ENCODE data around the gene HIRIP3.

HIRIP3 gene

DNA sequence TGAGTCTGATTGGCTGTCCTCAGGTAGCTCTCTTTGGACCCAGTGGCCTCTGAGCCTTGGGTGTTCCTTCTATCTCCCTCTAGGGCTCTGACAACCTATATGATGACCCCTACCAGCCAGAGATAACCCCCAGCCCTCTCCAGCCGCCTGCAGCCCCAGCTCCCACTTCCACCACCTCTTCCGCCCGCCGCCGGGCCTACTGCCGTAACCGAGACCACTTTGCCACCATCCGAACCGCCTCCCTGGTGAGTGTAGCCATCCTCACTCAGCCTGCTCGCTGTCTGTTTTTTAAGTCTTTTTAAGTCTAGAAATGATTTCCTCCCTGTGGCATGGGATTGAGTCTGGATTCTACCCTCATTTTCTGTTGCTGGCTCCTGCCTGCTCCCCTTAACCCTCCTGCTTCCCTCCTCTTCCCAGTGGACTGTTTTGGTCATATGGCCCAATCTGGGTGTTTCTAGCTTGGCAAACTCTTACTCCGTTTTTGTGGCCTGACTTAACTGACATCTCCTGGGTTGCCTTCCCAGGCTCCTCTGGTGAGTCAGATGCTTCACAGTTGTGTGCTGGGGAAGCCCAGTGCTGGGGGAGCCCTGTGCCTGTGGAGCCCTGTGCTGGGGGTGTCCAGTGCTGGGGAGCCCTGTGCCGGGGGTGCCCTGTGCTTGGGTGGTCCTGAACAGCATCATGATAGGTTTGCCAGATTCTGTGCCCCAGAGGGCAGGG lies 11.8 kb downstream of the HIRIP3 start:
- no peak for DNase-seq (ENCODE audit: low spot score)

DNA sequence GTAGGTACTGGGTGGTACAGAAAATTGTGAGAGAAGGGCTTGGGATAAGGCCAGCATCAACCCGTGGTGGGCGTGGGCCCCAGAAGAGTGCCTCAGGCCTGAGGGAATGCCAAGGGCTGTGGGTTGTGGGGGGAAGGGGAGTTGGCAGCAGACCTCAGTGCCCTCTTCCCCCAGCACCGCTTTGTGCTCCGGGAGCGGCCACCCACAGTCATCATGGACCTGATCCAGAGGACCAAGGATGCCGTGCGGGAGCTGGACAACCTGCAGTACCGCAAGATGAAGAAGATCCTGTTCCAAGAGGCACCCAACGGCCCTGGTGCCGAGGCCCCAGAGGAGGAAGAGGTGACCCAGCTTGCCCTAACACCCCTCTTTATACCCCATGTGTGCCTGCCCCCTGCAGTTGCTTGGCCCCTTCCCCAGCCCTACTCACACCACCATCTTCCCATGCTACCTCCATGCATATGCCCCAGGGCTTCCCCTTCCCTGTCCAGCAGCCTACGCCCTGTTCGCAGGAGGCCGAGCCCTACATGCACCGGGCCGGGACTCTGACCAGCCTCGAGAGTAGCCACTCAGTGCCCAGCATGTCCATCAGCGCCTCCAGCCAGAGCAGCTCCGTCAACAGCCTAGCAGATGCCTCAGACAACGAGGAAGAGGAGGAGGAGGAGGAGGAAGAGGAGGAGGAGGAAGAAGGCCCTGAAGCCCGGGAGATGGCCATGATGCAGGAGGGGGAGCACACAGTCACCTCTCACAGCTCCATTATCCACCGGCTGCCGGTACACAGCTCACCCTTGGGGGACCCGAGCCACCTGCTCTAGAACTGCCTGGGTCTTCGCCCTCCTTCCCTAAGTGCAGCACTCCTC lies 12.6 kb downstream of the HIRIP3 start:
- DNase-seq (ENCODE audit: low spot score) = no peak

- no peak for DNase-seq (ENCODE audit: low spot score)
These were observed 16.7 kb downstream of the HIRIP3 start for GRCh38 chr16:29978564-29979270.

DNA sequence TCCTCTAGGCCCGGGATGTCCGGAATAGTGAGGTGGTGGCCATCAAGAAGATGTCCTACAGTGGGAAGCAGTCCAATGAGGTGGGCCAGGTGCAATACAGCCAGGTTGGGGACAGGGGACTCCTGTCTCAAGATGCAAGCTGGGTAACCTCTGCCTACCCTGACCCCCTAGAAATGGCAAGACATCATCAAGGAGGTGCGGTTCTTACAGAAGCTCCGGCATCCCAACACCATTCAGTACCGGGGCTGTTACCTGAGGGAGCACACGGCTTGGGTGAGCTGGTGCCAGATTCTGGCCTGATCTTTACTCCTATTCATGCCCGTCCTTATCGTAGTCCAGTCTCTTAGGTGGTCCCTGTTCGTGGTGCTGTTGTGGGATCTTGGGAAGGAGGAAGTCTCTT lies 17.3 kb downstream of the HIRIP3 start:
- no peak for DNase-seq (ENCODE audit: low spot score)

DNA sequence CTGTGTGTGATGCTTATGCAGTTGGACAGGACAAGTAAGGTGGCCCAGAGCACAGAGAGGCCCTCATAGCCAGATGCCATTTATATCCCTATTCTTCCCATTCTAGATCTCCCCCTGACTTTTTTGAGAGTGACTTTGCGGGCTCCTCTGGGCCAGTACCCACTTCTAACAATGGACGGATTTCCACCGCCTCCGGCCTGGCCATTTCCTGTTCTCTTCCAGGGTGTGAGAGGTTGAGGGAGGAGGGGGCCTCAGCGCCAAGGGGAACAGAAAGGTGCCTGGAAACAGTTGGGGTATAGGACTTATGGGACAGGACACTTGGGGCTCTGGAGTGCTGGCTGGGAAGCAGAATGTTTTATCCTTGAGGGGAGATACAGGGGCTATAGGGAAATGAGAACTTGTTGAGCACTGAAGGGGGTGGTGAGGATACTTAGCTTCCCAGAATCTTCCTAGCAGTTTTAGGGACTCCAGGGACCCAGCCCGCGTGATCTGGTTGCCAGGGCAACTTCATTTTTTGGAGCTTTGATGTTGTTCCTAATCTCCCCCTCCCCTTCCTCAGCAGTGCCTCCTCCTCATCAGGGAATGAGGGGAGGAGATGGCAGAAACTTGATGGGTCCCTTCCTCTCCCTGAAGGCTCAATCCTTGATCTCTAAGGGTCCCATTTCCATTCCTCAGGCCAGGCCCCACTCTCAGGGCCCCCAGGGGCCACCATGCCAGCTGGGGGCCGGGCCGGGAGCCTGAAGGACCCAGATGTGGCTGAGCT lies 18.2 kb downstream of the HIRIP3 start:
- peak; percentile 53 for DNase-seq (ENCODE audit: low spot score)

GRCh38 chr16:29975811-29976511 lies 19.5 kb downstream of the HIRIP3 start:
- peak; percentile 42 for DNase-seq (ENCODE audit: low spot score)

- DNase-seq (ENCODE audit: low spot score) = peak; percentile 22
These were observed 20.3 kb downstream of the HIRIP3 start for GRCh38 chr16:29975134-29975538.

DNA sequence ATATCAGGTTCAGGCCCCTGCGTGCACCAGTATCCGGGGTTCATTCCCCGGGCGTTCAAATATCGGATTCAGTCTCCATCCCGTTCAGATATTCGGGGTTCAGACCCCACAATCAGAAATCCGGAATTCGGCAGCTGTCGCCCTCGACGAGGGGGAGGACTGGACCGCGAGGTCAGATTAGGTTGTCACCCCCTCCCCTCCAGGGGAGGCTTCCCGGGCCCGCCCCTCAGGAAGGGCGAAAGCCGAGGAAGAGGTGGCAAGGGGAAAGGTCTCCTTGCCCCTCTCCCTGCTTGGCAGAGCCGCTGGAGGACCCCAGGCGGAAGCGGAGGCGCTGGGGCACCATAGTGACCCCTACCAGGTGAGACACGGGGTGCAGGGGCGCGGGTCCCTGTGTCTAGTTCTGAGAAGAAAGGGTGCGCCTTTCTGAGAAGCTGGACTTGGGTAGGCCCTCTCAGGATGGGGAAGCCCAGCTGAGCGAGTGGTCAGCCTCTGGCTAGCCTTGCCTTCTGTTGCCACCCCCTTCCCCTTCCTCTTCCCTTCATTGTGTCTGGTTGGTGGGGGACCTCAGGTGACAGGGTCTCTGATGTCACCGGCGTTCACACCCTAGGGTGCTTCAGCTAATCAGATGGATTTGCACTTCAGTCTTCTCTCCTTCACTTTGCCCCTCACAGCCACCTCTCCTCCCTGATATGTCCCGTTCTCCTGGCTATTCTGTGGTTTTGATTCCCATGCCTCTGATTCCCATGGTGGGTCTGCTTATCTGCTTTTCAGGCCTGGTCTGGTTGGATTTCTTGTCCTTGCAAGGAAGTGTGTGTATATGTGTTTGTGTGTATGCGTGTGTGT lies 20.9 kb downstream of the HIRIP3 start:
- DNase-seq (ENCODE audit: low spot score) = no peak

DNA sequence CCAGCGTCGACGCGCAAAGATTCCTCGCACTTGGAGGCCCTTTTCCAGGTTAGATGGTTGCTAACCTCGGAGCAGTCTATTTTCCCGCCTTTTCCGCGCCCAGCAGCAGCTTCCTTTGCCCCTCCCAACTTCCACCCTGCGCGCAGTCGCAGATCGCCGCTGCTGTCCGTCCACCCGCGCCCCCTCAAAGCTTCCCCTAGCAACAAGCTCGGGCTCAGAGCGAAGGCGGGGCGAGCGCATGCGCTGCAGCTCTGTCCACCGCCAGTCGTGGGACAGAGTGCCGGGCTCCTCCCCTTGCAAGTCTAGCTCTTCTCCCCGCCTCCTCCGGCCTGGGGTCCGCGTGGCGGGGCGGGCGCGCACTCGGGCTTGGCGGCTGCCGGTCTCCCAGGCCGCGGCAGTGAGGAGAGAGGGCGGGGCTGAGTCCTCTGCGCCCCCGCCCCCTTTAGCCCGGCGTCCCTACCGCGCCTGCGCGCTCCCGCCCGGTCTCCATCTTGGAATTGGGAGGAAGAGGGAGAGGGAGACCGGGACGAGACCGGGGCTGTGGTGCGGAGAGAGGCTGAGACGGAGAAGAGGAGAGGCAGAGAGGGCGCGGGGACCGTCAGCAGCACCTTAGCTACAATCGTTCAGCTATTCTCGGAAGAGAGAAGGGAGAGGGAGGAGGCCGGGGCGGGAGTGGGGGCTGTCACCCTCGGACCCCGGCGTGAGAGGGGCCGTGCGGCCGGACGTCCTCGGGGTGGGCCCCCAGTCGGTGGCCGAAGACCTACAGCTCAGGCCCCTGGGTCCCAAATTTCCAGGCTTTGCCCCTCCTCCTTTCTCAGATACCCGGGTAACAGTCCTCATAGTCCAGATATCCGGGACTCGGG lies 21.8 kb downstream of the HIRIP3 start, which contains the start of gene TAOK2:
Gene TAOK2 (plus strand): TSS at position 485 of the 863 bp plus-strand sequence. CDS start 3,905 bp downstream, outside the sequence.
- DNase-seq (ENCODE audit: low spot score) = peak; percentile 99

GRCh38 chr16:29972992-29973383 lies 22.4 kb downstream of the HIRIP3 start:
- DNase-seq (ENCODE audit: low spot score) = no peak

- DNase-seq (ENCODE audit: low spot score) = no peak
These were observed 22.9 kb downstream of the HIRIP3 start for GRCh38 chr16:29972500-29972899.

- no peak for DNase-seq (ENCODE audit: low spot score)
These were observed 24.1 kb downstream of the HIRIP3 start for GRCh38 chr16:29971304-29971703.

- no peak for DNase-seq (ENCODE audit: low spot score)
These were observed 27.2 kb downstream of the HIRIP3 start for GRCh38 chr16:29968205-29968604.

DNA sequence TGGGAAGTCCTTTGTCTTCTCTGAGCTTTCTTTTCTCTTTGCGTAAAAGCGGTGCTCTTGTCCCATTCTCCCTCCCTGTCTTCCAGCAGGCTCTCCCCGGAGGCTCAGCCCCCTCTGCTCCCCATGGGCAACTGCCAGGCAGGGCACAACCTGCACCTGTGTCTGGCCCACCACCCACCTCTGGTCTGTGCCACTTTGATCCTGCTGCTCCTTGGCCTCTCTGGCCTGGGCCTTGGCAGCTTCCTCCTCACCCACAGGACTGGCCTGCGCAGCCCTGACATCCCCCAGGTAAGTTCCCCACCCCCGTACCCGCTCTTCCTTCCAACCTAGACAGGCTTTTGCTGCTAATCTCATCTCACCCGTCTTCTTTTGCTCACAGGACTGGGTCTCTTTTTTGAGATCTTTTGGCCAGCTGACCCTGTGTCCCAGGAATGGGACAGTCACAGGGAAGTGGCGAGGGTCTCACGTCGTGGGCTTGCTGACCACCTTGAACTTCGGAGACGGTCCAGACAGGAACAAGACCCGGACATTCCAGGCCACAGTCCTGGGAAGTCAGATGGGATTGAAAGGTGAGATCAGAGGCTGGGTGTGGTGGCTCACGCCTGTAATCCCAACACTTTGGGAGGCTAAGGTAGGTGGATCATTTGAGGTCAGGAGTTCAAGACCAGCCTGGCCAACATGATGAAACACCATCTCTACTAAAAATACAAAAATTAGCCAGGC lies 32.2 kb downstream of the HIRIP3 start:
- no peak for DNase-seq (ENCODE audit: low spot score)

DNA sequence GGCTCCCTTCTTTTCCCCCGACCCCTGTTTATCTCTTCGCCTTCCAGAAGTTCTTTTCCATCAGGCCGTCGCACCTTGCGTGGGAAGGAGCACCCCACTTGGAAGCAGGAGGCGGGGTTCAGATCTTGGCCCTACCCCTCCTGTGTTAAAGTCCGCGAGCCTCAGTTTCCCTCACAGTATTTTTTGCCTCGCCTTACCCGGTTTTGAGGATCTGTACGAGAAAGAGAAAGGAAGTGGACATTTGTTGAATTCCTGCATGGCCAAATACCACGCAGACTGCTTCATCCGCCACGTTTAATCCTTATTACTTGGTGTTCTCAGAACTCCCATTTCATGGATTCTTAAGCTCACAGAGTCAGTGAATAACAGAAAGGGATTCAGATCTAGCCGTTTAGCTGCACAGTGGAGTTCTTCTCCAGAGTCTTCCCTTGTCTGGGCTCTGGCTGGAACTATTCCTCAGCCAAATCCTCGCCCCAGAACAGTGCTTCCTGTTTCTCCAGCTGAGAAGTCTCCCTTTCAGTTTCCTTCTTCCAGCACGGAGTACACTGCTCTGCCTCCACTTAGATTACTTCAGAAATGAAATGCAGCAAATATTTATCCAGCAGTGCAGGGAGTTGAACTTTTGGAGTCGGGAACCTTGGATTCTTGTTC lies 32.9 kb downstream of the HIRIP3 start:
- no peak for DNase-seq (ENCODE audit: low spot score)

GRCh38 chr16:29961479-29962343 lies 33.7 kb downstream of the HIRIP3 start, which contains the start of gene TMEM219:
Gene TMEM219 (plus strand): TSS chr16:29962079. CDS start chr16:29963144, 1,065 bp downstream.
- peak; percentile 96 for DNase-seq (ENCODE audit: low spot score)

GRCh38 chr16:29961127-29961478 lies 34.3 kb downstream of the HIRIP3 start:
- DNase-seq (ENCODE audit: low spot score) = no peak
